ENCODE data around the gene TPCN2.

- TF ChIP-seq, protein P1, sequence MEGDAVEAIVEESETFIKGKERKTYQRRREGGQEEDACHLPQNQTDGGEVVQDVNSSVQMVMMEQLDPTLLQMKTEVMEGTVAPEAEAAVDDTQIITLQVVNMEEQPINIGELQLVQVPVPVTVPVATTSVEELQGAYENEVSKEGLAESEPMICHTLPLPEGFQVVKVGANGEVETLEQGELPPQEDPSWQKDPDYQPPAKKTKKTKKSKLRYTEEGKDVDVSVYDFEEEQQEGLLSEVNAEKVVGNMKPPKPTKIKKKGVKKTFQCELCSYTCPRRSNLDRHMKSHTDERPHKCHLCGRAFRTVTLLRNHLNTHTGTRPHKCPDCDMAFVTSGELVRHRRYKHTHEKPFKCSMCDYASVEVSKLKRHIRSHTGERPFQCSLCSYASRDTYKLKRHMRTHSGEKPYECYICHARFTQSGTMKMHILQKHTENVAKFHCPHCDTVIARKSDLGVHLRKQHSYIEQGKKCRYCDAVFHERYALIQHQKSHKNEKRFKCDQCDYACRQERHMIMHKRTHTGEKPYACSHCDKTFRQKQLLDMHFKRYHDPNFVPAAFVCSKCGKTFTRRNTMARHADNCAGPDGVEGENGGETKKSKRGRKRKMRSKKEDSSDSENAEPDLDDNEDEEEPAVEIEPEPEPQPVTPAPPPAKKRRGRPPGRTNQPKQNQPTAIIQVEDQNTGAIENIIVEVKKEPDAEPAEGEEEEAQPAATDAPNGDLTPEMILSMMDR (conservative IDR thresholded peaks at IDR 0.05; ENCODE audit: low read depth, low read length) = no peak
- no peak for TF ChIP-seq POLR2A (IDR thresholded peaks at IDR 0.05; ENCODE audit: low read depth, low read length)
- no peak for TF ChIP-seq FOS (IDR thresholded peaks at IDR 0.05; ENCODE audit: low read depth, low read length)
- no peak for TF ChIP-seq RCOR1 (IDR thresholded peaks at IDR 0.05; ENCODE audit: insufficient replicate concordance, low read length)
- no peak for TF ChIP-seq MXI1 (IDR thresholded peaks at IDR 0.05; ENCODE audit: borderline replicate concordance, low read depth, low read length)
- TF ChIP-seq RAD21 (IDR thresholded peaks at IDR 0.05; ENCODE audit: low read length) = no peak
- TF ChIP-seq RFX5 (IDR thresholded peaks at IDR 0.05; ENCODE audit: low read depth, low read length) = no peak
- no peak for TF ChIP-seq CEBPB (IDR thresholded peaks at IDR 0.05; ENCODE audit: low read depth, low read length)
- TF ChIP-seq, protein P2, sequence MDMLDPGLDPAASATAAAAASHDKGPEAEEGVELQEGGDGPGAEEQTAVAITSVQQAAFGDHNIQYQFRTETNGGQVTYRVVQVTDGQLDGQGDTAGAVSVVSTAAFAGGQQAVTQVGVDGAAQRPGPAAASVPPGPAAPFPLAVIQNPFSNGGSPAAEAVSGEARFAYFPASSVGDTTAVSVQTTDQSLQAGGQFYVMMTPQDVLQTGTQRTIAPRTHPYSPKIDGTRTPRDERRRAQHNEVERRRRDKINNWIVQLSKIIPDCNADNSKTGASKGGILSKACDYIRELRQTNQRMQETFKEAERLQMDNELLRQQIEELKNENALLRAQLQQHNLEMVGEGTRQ (IDR thresholded peaks at IDR 0.05; ENCODE audit: low read depth, low read length) = no peak
- TF ChIP-seq MAZ (IDR thresholded peaks at IDR 0.05; ENCODE audit: borderline replicate concordance, low read depth, low read length) = no peak
- no peak for TF ChIP-seq SMC3 (IDR thresholded peaks at IDR 0.05; ENCODE audit: low read depth, low read length)
Measured at GRCh38 chr11:69002570-69003231, 46.0 kb upstream of the TPCN2 start.

All from IMR-90 (cell line).